Right lobe of liver (tissue), 4 donors: ENCODE measurements around the gene ALK.

ENCODE experiments used
- CTCF ChIP-seq, 4 donors: fragments of 200-600 bp in 3 of 4; fragments of 450-650 bp in 1 of 4; IDR thresholded peaks; one replicate each; pipeline versions ENCODE4 v1.5.1 to v1.8.0; 2016 to 2022; ENCODE audit warnings: antibody characterized with exemption in 4 of 4, mild to moderate bottlenecking in 2 of 4
- POLR2A ChIP-seq: fragments of 450-650 bp; IDR thresholded peaks from one replicate; pipeline ENCODE4 v1.6.1; 2017; ENCODE audit warnings: antibody characterized with exemption, mild to moderate bottlenecking
- donor health status: DM: no; HTN: no; CAD: no.
- donor health status: DM: no; HTN: no; CAD: no.
- donor health status: DM: no; HTN: yes; CAD: no.

GRCh38 chr2:29334706-29335105, 586.7 kb downstream of the ALK start:
- TF ChIP-seq CTCF (IDR thresholded peaks at IDR 0.05) (no peak), POLR2A (no peak)
